Neural progenitor cell (in vitro differentiated cells): ENCODE results near the gene RELN. TPM values are rescaled to one million over a fixed set of nuclear protein-coding genes. Genes with fewer than 3 reads are reported as not detected.

ENCODE experiments used
- DNase-seq: peaks from one replicate; pipeline ENCODE4 v3.0.0-alpha.2; 2016; ENCODE audit warnings: low spot score
- H2AFZ ChIP-seq: fragments of 200-600 bp; sonication (generic); replicated peaks from 2 replicates; pipeline ENCODE4 v1.6.1; 2016; ENCODE audit warnings: antibody characterized with exemption
- H3F3A ChIP-seq: fragments of 200-600 bp; sonication (generic); 2 replicates; pipeline ENCODE4 v1.6.1; 2016; ENCODE audit warnings: antibody characterized with exemption, low read depth
- H3K27ac ChIP-seq: fragments of 200-600 bp; sonication (generic); 2 replicates; pipeline ENCODE4 v1.5.1; 2016; ENCODE audit warnings: mild to moderate bottlenecking
- H3K27me3 ChIP-seq: fragments of 200-600 bp; sonication (generic); 2 replicates; pipeline ENCODE4 v1.6.1; 2016; ENCODE audit warnings: mild to moderate bottlenecking, moderate library complexity
- H3K36me3 ChIP-seq: fragments of 200-600 bp; sonication (generic); 2 replicates; pipeline ENCODE4 v1.5.1; 2016
- H3K4me1 ChIP-seq: fragments of 200-600 bp; sonication (generic); 2 replicates; pipeline ENCODE4 v1.6.1; 2016; ENCODE audit warnings: mixed run types
- H3K4me2 ChIP-seq: fragments of 200-600 bp; sonication (generic); 2 replicates; pipeline ENCODE4 v1.6.1; 2016
- H3K4me3 ChIP-seq: fragments of 200-600 bp; sonication (generic); 2 replicates; pipeline ENCODE4 v1.5.1; 2016
- H3K79me2 ChIP-seq: fragments of 200-600 bp; sonication (generic); 2 replicates; pipeline ENCODE4 v1.6.1; 2016; ENCODE audit warnings: low read depth
- H3K9ac ChIP-seq: fragments of 200-600 bp; sonication (generic); 2 replicates; pipeline ENCODE4 v1.6.1; 2016
- H3K9me3 ChIP-seq: fragments of 200-600 bp; sonication (generic); 2 replicates; pipeline ENCODE4 v1.5.1; 2016; ENCODE audit warnings: low read depth
- H4K20me1 ChIP-seq: fragments of 200-600 bp; sonication (generic); 2 replicates; pipeline ENCODE4 v1.6.1; 2016; ENCODE audit warnings: low read depth
- H3K27ac Mint-ChIP-seq: 3 replicates; pipeline ENCODE4 v1.8.0; 2021; ENCODE audit warnings: mixed read lengths
- H3K27me3 Mint-ChIP-seq: 2 replicates; pipeline ENCODE4 v1.8.0; 2022; ENCODE audit warnings: low read depth, mild to moderate bottlenecking, inconsistent platforms, moderate library complexity, mixed read lengths; ENCODE audit not compliant: insufficient read depth
- H3K36me3 Mint-ChIP-seq: 3 replicates; pipeline ENCODE4 v1.8.0; 2021; ENCODE audit warnings: mixed read lengths
- H3K4me1 Mint-ChIP-seq: 3 replicates; pipeline ENCODE4 v1.8.0; 2021; ENCODE audit warnings: mixed read lengths
- H3K4me3 Mint-ChIP-seq: 3 replicates; pipeline ENCODE4 v1.8.0; 2021; ENCODE audit warnings: mild to moderate bottlenecking, moderate library complexity, mixed read lengths
- H3K9me3 Mint-ChIP-seq: 3 replicates; pipeline ENCODE4 v1.8.0; 2020; ENCODE audit warnings: mixed read lengths
- CTCF ChIP-seq: fragments of 200-600 bp; sonication (generic); IDR thresholded peaks from 2 replicates; pipeline ENCODE4 v1.5.1; 2017; ENCODE audit warnings: antibody characterized with exemption, mild to moderate bottlenecking
- EZH2 ChIP-seq: fragments of 200-600 bp; sonication (generic); IDR thresholded peaks from 2 replicates; pipeline ENCODE4 v1.6.1; 2017; ENCODE audit warnings: antibody characterized with exemption, mild to moderate bottlenecking, moderate library complexity
- EZH2phosphoT487 ChIP-seq: fragments of 200-600 bp; sonication (generic); IDR thresholded peaks from 2 replicates; pipeline ENCODE4 v1.6.1; 2017; ENCODE audit warnings: antibody characterized with exemption
- total RNA-seq: library from RNA; depleted of rRNA; stranded (reverse); fragments of >200 nt; gene quantifications from 2 replicates; pipeline ENCODE4 v1.2.3, GENCODE V29; 2015; ENCODE audit warnings: low replicate concordance

Gene RELN
- total RNA-seq, 1 donor from 2014 or later: 0.02 TPM

- Histone ChIP-seq H3K79me2 (no peaks in the 10 kb centered on the region), H3F3A (no peaks in the 10 kb centered on the region), H3K27me3 (no peaks in the 10 kb centered on the region), H3K9me3 (no peaks in the 10 kb centered on the region), H3K4me3 (no peak overlapping the region), H4K20me1 (no peaks in the 10 kb centered on the region), H3K9ac (no peak overlapping the region), H3K36me3 (no peaks in the 10 kb centered on the region), H3K4me1 (no peaks in the 10 kb centered on the region), H2AFZ (no peak overlapping the region), H3K27ac (no peak overlapping the region), H3K4me2 (no peak overlapping the region)
- Mint-ChIP-seq H3K36me3 (no peaks in the 10 kb centered on the region), H3K4me1 (peaks cover 23% of the 10 kb centered on the region), H3K27me3 (peaks cover 2% of the 10 kb centered on the region), H3K4me3 (no peak overlapping the region), H3K9me3 (no peaks in the 10 kb centered on the region), H3K27ac (no peak overlapping the region)
- no peak for DNase-seq
- no peak for TF ChIP-seq EZH2phosphoT487
- no peak for TF ChIP-seq CTCF
- TF ChIP-seq EZH2: no peak
Measured at GRCh38 chr7:103685646-103686045, 303.8 kb downstream of the RELN start.

GRCh38 chr7:103683348-103683747 is 306.1 kb downstream of the RELN start:
- Histone ChIP-seq H3K4me3 (no peak overlapping the region), H3K27me3 (no peaks in the 10 kb centered on the region), H3K9me3 (no peaks in the 10 kb centered on the region), H3K36me3 (no peaks in the 10 kb centered on the region), H3K4me2 (no peak overlapping the region), H2AFZ (no peak overlapping the region), H3F3A (no peaks in the 10 kb centered on the region), H3K27ac (no peak overlapping the region), H3K4me1 (no peaks in the 10 kb centered on the region), H3K79me2 (no peaks in the 10 kb centered on the region), H4K20me1 (no peaks in the 10 kb centered on the region), H3K9ac (no peak overlapping the region)
- Mint-ChIP-seq H3K4me3 (no peak overlapping the region), H3K27me3 (no peaks in the 10 kb centered on the region), H3K9me3 (no peaks in the 10 kb centered on the region), H3K36me3 (no peaks in the 10 kb centered on the region), H3K27ac (no peak overlapping the region), H3K4me1 (peaks cover 23% of the 10 kb centered on the region)
- TF ChIP-seq EZH2phosphoT487: no peak
- no peak for TF ChIP-seq EZH2
- no peak for DNase-seq

DNA sequence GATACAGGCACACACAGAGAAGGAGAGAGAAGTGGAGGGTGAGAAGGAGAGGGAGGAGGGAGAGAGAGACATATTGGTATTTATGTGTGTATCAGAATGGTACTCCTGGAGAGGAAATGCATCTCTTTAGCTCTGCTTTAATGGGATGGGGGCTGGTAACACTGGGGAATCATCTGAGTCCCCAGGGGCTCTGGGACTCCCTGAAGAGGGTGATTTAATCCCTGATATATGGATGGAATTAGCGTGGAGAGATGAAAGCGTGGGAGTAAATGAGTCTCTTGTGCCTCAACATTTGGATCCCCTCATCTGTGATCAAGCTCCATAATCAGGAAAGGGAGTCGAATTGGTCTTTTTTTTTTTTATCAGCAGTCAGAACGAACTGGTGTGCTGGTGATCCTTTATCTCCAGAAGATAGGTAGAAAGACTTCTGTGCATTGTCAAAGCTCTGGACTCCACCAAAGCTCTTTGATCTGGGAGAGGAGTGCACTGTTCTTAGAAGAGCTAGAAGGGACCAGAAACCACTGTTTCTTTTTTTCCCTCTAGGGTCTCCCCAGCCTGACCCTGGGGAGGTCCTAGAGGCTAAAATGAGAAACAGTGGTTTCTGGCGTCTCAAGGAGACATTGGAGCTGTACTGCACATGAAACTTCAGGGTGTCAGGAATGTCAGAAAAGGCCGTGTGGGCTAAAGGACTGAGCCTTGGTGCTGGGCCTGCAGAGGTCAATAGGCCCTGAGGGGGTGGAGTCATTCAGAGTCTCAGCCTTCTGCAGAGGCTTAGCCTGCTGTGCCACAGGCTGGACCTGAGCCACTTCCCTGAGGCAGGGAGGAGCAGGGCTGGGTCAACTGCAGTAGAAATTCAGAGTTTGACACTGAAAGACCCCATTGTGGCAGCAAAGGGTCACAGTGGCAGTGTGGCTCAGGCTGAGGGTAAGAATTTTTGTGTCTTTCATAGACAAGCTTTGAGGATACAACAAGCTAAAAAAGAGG is 309.0 kb downstream of the RELN start:
- Mint-ChIP-seq H3K27ac (peak overlapping the region; percentile 43), H3K4me3 (no peak overlapping the region), H3K9me3 (peaks cover 3% of the 10 kb centered on the region), H3K4me1 (peaks cover 21% of the 10 kb centered on the region), H3K36me3 (no peaks in the 10 kb centered on the region), H3K27me3 (no peaks in the 10 kb centered on the region)
- Histone ChIP-seq H3K36me3 (no peaks in the 10 kb centered on the region), H3K79me2 (no peaks in the 10 kb centered on the region), H3K27me3 (no peaks in the 10 kb centered on the region), H3K27ac (no peak overlapping the region), H3F3A (no peaks in the 10 kb centered on the region), H3K4me3 (no peak overlapping the region), H3K4me2 (no peak overlapping the region), H3K9me3 (no peaks in the 10 kb centered on the region), H3K9ac (no peak overlapping the region), H2AFZ (no peak overlapping the region), H3K4me1 (no peaks in the 10 kb centered on the region), H4K20me1 (no peaks in the 10 kb centered on the region)
- peak; percentile 3 for DNase-seq
- no peak for TF ChIP-seq EZH2phosphoT487
- no peak for TF ChIP-seq EZH2
- no peak for TF ChIP-seq CTCF
